HepG2 (cell line): Measurements from ENCODE around the gene GGCT. TPM values are rescaled to one million over a fixed set of nuclear protein-coding genes. Genes with fewer than 3 reads are reported as not detected.

Experiments used
- ETV5 ChIP-seq: IDR thresholded peaks from 2 replicates; pipeline ENCODE4 v1.6.1; 2018; ENCODE audit warnings: missing biosample characterization, missing genetic modification reagents, inconsistent platforms, borderline replicate concordance
- KLF13 ChIP-seq: sonication (generic); formaldehyde crosslinking; IDR thresholded peaks from 2 replicates; pipeline ENCODE4 v1.4.0; 2020; ENCODE audit warnings: mild to moderate bottlenecking, missing genetic modification reagents
- SMAD1 ChIP-seq: sonication (generic); formaldehyde crosslinking; IDR thresholded peaks from 2 replicates; pipeline ENCODE4 v1.4.0; 2020; ENCODE audit warnings: missing genetic modification reagents, low read depth, mild to moderate bottlenecking, borderline replicate concordance
- THYN1 ChIP-seq: sonication (generic); formaldehyde crosslinking; IDR thresholded peaks from 2 replicates; pipeline ENCODE4 v1.8.1; 2023; ENCODE audit warnings: low read depth, mild to moderate bottlenecking, moderate library complexity, missing genetic modification reagents, borderline replicate concordance
- ZNF280D ChIP-seq: sonication (generic); formaldehyde crosslinking; IDR thresholded peaks from 2 replicates; pipeline ENCODE4 v1.5.1; 2020; ENCODE audit warnings: mild to moderate bottlenecking, missing genetic modification reagents
- ZNF691 ChIP-seq: sonication (generic); formaldehyde crosslinking; IDR thresholded peaks from 2 replicates; pipeline ENCODE4 v1.4.0; 2020; ENCODE audit warnings: missing genetic modification reagents, low read depth, mild to moderate bottlenecking, borderline replicate concordance
- ZSCAN29 ChIP-seq: sonication (generic); formaldehyde crosslinking; conservative IDR thresholded peaks from 2 replicates; pipeline ENCODE4 v1.4.0; 2020; ENCODE audit warnings: mild to moderate bottlenecking, missing genetic modification reagents
- polyA plus RNA-seq, 8 experiments: library from polyadenylated mRNA; depleted of rRNA in 3 of 8; stranded (reverse) in 7 of 8; unstranded in 1 of 8; fragments of >200 nt; fragmentation: Illumina TruSeq in 4 of 8; extraction: Trizol in 4 of 8; gene quantifications; 2 replicates each; pipeline versions ENCODE4 v1.2.1 to v1.2.3, GENCODE V29; 2011 to 2016; ENCODE audit warnings: low read depth in 4 of 8, missing spikeins in 1 of 8, mixed read lengths in 1 of 8; ENCODE audit not compliant: insufficient read depth in 1 of 8
- total RNA-seq, 5 experiments: library from RNA; depleted of rRNA; stranded (reverse); fragments of >200 nt; fragmentation: Illumina TruSeq; extraction: Trizol; gene quantifications; 2 replicates each; pipeline ENCODE4 v1.2.3, GENCODE V29; 2016; ENCODE audit warnings: low read depth in 1 of 5

Gene GGCT
- total and polyA plus RNA-seq, 2 of the 13 experiments (the other 11 are each of a cell fraction or from before 2014, with no cell fraction given): 19.5 to 78.3 TPM

- TF ChIP-seq ZNF691 (CRISPR knock-in tag) (no peak), ZSCAN29 (no peak), KLF13 (no peak), SMAD1 (CRISPR knock-in tag) (no peak), ZNF280D (CRISPR knock-in tag) (no peak), THYN1 (no peak), ETV5 (CRISPR knock-in tag) (no peak)
Measured at GRCh38 chr7:30511494-30511893, 6.9 kb upstream of the GGCT start (continued).
